ENCODE measurements around the gene TRMT61A. TPM values are rescaled to one million over a fixed set of nuclear protein-coding genes. Genes with fewer than 3 reads are reported as not detected.

The TRMT61A gene
- total RNA-seq, 1 experiment from 2014 or later: 25.9 TPM

DNA sequence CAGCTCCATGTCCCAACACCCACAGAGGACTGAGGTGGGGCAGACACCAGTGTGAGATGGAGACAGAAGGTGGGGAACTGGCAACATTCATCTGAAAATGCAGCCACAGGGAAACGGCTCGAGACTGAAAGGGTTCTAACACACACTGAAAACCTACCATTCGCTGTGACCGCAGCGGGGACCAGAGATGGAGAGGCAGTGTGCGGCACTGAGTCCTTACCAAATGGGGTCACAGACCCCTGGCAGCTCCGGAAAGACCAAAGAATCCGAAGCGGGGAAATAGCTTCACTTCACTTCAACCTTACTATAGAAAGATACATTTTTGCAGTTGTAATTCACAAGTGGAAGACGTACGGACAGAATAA, 23.8 kb downstream of the TRMT61A start:
- CTCF ChIA-PET: interaction anchor here (1.2 kb wide), 1 partner anchor 9 kb away, joined by 5 read pairs; the partner anchor contains the start of genes BAG5 and COA8
- no peak for TF ChIP-seq CTCF (IDR thresholded peaks at IDR 0.05; ENCODE audit: unreplicated experiment)
- DNase-seq: no peak
- peaks cover 5% of the 10 kb centered on the region for H3K4me1 Mint-ChIP-seq (ENCODE audit: low read depth, unreplicated experiment)
- H3K36me3 Mint-ChIP-seq (ENCODE audit: insufficient read depth, unreplicated experiment): peaks cover 9% of the 10 kb centered on the region
- intact Hi-C loops (cut with micrococcal nuclease; ENCODE audit: unreplicated experiment): no loop called here
- no peaks in the 10 kb centered on the region for H3K27me3 Mint-ChIP-seq (ENCODE audit: unreplicated experiment)
- no peak overlapping the region for H3K27ac Mint-ChIP-seq (ENCODE audit: unreplicated experiment)
- no peaks in the 10 kb centered on the region for H3K9me3 Mint-ChIP-seq (ENCODE audit: low read depth, unreplicated experiment)
- no TSS peak for BruUV-seq (replicated peaks)
- H3K4me3 Mint-ChIP-seq (ENCODE audit: low read depth, unreplicated experiment): no peak overlapping the region

- BruUV-seq (replicated peaks): no TSS peak
- intact Hi-C loops (cut with micrococcal nuclease; ENCODE audit: unreplicated experiment): no loop called here
- peaks cover 29% of the 10 kb centered on the region for H3K36me3 Mint-ChIP-seq (ENCODE audit: insufficient read depth, unreplicated experiment)
- no peaks in the 10 kb centered on the region for H3K9me3 Mint-ChIP-seq (ENCODE audit: low read depth, unreplicated experiment)
- CTCF ChIA-PET: no interaction called here
- no peak for TF ChIP-seq CTCF (IDR thresholded peaks at IDR 0.05; ENCODE audit: unreplicated experiment)
- peaks cover 11% of the 10 kb centered on the region for H3K4me1 Mint-ChIP-seq (ENCODE audit: low read depth, unreplicated experiment)
- no peak overlapping the region for H3K27ac Mint-ChIP-seq (ENCODE audit: unreplicated experiment)
- H3K4me3 Mint-ChIP-seq (ENCODE audit: low read depth, unreplicated experiment): no peak overlapping the region
- DNase-seq: no peak
- no peaks in the 10 kb centered on the region for H3K27me3 Mint-ChIP-seq (ENCODE audit: unreplicated experiment)
These were observed 26.8 kb downstream of the TRMT61A start for GRCh38 chr14:103555559-103556337.

DNA sequence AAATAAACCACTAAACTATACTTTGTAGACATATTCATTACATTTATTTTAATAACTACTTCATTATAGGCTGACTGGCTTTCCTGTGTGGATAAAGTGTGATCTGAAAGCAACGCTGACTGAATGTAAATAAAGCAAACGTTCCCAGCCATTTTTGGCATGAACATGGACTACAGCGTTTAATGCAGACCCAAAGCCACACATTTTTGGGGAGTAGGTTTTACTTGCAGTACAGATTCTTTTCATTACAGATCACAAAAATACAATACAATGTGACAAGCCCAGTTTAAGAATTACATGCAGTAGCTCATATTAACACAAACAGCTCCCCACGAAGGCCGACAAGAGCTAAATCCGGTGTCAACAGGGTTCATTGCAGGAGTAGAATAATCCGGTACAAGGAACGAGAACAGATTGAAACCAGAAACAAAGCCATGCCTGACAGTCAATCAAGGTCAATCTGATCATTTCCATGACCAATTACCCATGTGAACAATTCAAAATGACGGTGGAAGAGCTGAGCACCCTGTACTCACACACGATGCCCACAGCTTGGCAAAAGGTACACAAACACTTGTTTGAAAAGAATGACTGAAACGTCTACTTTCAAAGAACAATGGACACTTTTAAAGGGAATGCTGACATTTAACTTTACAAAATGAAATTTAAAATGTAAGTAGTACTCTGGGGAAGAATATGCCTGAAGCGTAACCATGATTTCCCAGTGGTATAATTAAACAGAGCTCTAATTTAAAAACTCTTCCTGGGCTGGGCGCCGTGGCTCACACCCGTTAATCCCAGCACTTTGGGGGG, 28.2 kb downstream of the TRMT61A start:
- no peak overlapping the region for H3K4me3 Mint-ChIP-seq (ENCODE audit: low read depth, unreplicated experiment)
- peaks cover 23% of the 10 kb centered on the region for H3K4me1 Mint-ChIP-seq (ENCODE audit: low read depth, unreplicated experiment)
- no peak for DNase-seq
- peaks cover 43% of the 10 kb centered on the region for H3K36me3 Mint-ChIP-seq (ENCODE audit: insufficient read depth, unreplicated experiment)
- no peak overlapping the region for H3K27ac Mint-ChIP-seq (ENCODE audit: unreplicated experiment)
- CTCF ChIA-PET: interaction anchor here (1.6 kb wide), 1 partner anchor 8 kb away, joined by 3 read pairs; no protein-coding TSS in a partner anchor
- H3K27me3 Mint-ChIP-seq (ENCODE audit: unreplicated experiment): no peaks in the 10 kb centered on the region
- no TSS peak for BruUV-seq (replicated peaks)
- intact Hi-C loops (cut with micrococcal nuclease; ENCODE audit: unreplicated experiment): no loop called here
- no peaks in the 10 kb centered on the region for H3K9me3 Mint-ChIP-seq (ENCODE audit: low read depth, unreplicated experiment)
- TF ChIP-seq CTCF (IDR thresholded peaks at IDR 0.05; ENCODE audit: unreplicated experiment): no peak

DNA sequence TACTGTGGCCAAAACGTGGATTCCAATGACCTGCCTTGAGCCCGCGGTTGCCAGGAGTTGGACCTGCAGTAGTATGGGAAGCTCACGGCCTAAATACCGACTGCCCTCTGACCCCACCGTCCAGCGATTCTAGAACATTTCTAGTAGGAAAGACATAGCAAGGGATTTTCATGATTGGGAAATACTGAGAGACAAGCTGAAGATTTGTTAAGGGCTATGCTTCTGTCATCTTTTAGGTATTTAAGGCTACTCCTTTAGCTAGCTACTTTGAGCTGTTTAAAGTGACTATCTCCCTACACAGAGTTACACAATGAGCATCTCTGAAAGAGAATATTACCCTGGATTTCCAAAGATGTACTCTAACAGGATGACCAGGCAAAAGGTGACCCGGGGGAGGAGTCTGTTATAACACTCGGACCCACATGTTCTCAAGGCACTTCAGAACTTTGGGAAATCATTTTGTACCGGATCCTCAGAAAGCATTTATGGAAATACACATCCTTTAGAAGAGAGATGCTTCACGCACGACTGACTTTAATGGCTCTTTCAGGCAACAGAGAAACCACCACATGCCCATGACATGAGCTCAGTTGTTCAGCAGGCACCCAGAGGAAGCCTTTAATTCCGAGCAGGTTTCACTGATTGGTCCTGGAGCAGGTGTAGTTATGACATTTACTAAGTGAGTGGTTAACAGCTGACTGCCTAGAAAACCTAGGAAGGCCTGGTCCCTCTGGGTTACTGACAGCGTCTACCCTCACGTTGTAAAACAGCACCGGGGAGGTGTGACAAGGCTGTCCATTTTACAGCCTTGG, 29.3 kb downstream of the TRMT61A start:
- peaks cover 52% of the 10 kb centered on the region for H3K36me3 Mint-ChIP-seq (ENCODE audit: insufficient read depth, unreplicated experiment)
- no peaks in the 10 kb centered on the region for H3K9me3 Mint-ChIP-seq (ENCODE audit: low read depth, unreplicated experiment)
- no peak for DNase-seq
- H3K4me3 Mint-ChIP-seq (ENCODE audit: low read depth, unreplicated experiment): no peak overlapping the region
- CTCF ChIA-PET: interaction anchor here (0.7 to 1.6 kb wide), 2 partner anchors 9 to 182 kb away, joined by 3 read pairs; no protein-coding TSS in a partner anchor
- intact Hi-C loops (cut with micrococcal nuclease; ENCODE audit: unreplicated experiment): no loop called here
- H3K27ac Mint-ChIP-seq (ENCODE audit: unreplicated experiment): no peak overlapping the region
- BruUV-seq (replicated peaks): no TSS peak
- TF ChIP-seq CTCF (IDR thresholded peaks at IDR 0.05; ENCODE audit: unreplicated experiment): no peak
- H3K27me3 Mint-ChIP-seq (ENCODE audit: unreplicated experiment): no peaks in the 10 kb centered on the region
- peaks cover 23% of the 10 kb centered on the region for H3K4me1 Mint-ChIP-seq (ENCODE audit: low read depth, unreplicated experiment)
